SK-N-SH (cell line): ENCODE data around the gene SEC61B. TPM values are rescaled to one million over a fixed set of nuclear protein-coding genes. Genes with fewer than 3 reads are reported as not detected.

ENCODE experiments used
- CTCF ChIA-PET: fragments of 300-600, 350-600 bp; formaldehyde crosslinking; extraction: SDS; loops from one replicate; lab custom pipeline; 2021; lab: Yijun Ruan, JAX
- POLR2A ChIA-PET: fragments of 350-600 bp; sonication (Branson Sonifier 250); formaldehyde crosslinking; extraction: SDS; loops from one replicate; lab custom pipeline; 2020; ENCODE audit warnings: antibody characterized with exemption, inconsistent platforms; lab: Yijun Ruan, JAX
- DNase-seq: peaks from one replicate; pipeline ENCODE4 v3.0.0; 2012
- H2AFZ ChIP-seq: fragments of 200-600 bp; sonication (generic); 2 replicates; pipeline ENCODE4 v1.8.1; 2016; ENCODE audit warnings: antibody characterized with exemption, mild to moderate bottlenecking, low read depth
- H3F3A ChIP-seq: fragments of 200-600 bp; sonication (generic); replicated peaks from 2 replicates; pipeline ENCODE3; 2016; ENCODE audit warnings: antibody characterized with exemption, mild to moderate bottlenecking; ENCODE audit not compliant: insufficient read depth
- H3K27ac ChIP-seq, 2 experiments: fragments of 200-500 bp in 1 of 2; fragments of 200-600 bp in 1 of 2; sonication (Bioruptor generic) in 1 of 2; sonication (generic), shearing (Covaris generic) in 1 of 2; 2 replicates each; pipeline versions ENCODE4 v1.5.1 to v1.6.1; 2014 to 2016; ENCODE audit warnings: low read depth in 2 of 2, inconsistent platforms in 1 of 2, low read length in 1 of 2, mild to moderate bottlenecking in 1 of 2, mixed read lengths in 1 of 2
- H3K27me3 ChIP-seq: fragments of 200-600 bp; sonication (generic), shearing (Covaris generic); 2 replicates; pipeline ENCODE4 v1.6.1; 2016; ENCODE audit warnings: mixed run types; ENCODE audit not compliant: insufficient read depth
- H3K36me3 ChIP-seq, 2 experiments: fragments of 200-500 bp in 1 of 2; fragments of 200-600 bp in 1 of 2; sonication (Bioruptor generic) in 1 of 2; sonication (generic) in 1 of 2; replicated peaks in 1 of 2; 2 replicates each; pipeline versions ENCODE3 to v1.5.1; 2014 to 2016; ENCODE audit warnings: low read length in 1 of 2, mild to moderate bottlenecking in 1 of 2; ENCODE audit not compliant: insufficient read depth in 2 of 2, control insufficient read depth in 1 of 2
- H3K4me1 ChIP-seq, 2 experiments: fragments of 200-500 bp in 1 of 2; fragments of 200-600 bp in 1 of 2; sonication (Bioruptor generic) in 1 of 2; sonication (generic), shearing (Covaris generic) in 1 of 2; 2 replicates each; pipeline versions ENCODE4 v1.5.1 to v1.6.1; 2014 to 2016; ENCODE audit warnings: low read depth in 1 of 2, low read length in 1 of 2, mixed run types in 1 of 2; ENCODE audit not compliant: insufficient read depth in 2 of 2, control insufficient read depth in 1 of 2
- H3K4me2 ChIP-seq: fragments of 200-600 bp; sonication (generic), shearing (Covaris generic); 2 replicates; pipeline ENCODE4 v1.6.1; 2017; ENCODE audit warnings: mixed run types
- H3K4me3 ChIP-seq, 2 experiments: fragments of 200-500 bp in 1 of 2; fragments of 200-600 bp in 1 of 2; sonication (Bioruptor generic) in 1 of 2; sonication (generic), shearing (Covaris generic) in 1 of 2; 2 replicates each; pipeline versions ENCODE4 v1.5.1 to v1.8.1; 2014 to 2016; ENCODE audit warnings: low read depth in 2 of 2, inconsistent platforms in 1 of 2, low read length in 1 of 2, mild to moderate bottlenecking in 1 of 2, mixed read lengths in 1 of 2, moderate library complexity in 1 of 2
- H3K79me2 ChIP-seq: fragments of 200-600 bp; sonication (generic); 2 replicates; pipeline ENCODE4 v1.8.1; 2017; ENCODE audit warnings: mild to moderate bottlenecking; ENCODE audit not compliant: insufficient read depth
- H3K9ac ChIP-seq: fragments of 200-600 bp; sonication (generic); 2 replicates; pipeline ENCODE4 v1.6.1; 2017; ENCODE audit warnings: mixed run types
- H3K9me2 ChIP-seq: fragments of 200-600 bp; sonication (generic); 2 replicates; pipeline ENCODE4 v1.6.1; 2017; ENCODE audit warnings: mixed run types
- H3K9me3 ChIP-seq: fragments of 200-600 bp; sonication (generic); 2 replicates; pipeline ENCODE4 v1.6.1; 2017; ENCODE audit warnings: mixed run types, mild to moderate bottlenecking, moderate library complexity
- H4K20me1 ChIP-seq: fragments of 200-600 bp; sonication (generic); 2 replicates; pipeline ENCODE4 v1.6.1; 2017; ENCODE audit warnings: mild to moderate bottlenecking, mixed run types; ENCODE audit not compliant: insufficient read depth
- CHD2 ChIP-seq: fragments of 150-350 bp; IDR thresholded peaks from 2 replicates; pipeline ENCODE4 v1.6.1; 2018; ENCODE audit warnings: low read length; ENCODE audit not compliant: partially characterized antibody
- FOXJ3 ChIP-seq: sonication (generic); formaldehyde crosslinking; IDR thresholded peaks from 2 replicates; pipeline ENCODE4 v1.5.1; 2020; ENCODE audit warnings: mild to moderate bottlenecking, missing genetic modification reagents
- GABPA ChIP-seq: IDR thresholded peaks from 2 replicates; pipeline ENCODE4 v1.4.0; 2012; ENCODE audit warnings: low read depth, mild to moderate bottlenecking
- GATA2 ChIP-seq: sonication (generic); formaldehyde crosslinking; IDR thresholded peaks from 2 replicates; pipeline ENCODE4 v1.5.0; 2020; ENCODE audit warnings: mild to moderate bottlenecking, missing genetic modification reagents
- IRF3 ChIP-seq: fragments of 150-350 bp; IDR thresholded peaks from 2 replicates; pipeline ENCODE4 v1.6.1; 2016; ENCODE audit warnings: mild to moderate bottlenecking, low read depth, low read length
- MAX ChIP-seq: IDR thresholded peaks from 2 replicates; pipeline ENCODE4 v1.4.0; 2012; ENCODE audit warnings: low read depth
- MEF2A ChIP-seq: IDR thresholded peaks from 2 replicates; pipeline ENCODE4 v1.4.0; 2012; ENCODE audit warnings: low read depth, borderline replicate concordance
- MXI1 ChIP-seq: IDR thresholded peaks from 2 replicates; pipeline ENCODE4 v1.6.1; 2012; ENCODE audit warnings: mild to moderate bottlenecking, low read depth, low read length, improper control_type of control experiment
- RCOR1 ChIP-seq: fragments of 150-350 bp; IDR thresholded peaks from 2 replicates; pipeline ENCODE4 v1.6.1; 2017; ENCODE audit warnings: antibody characterized with exemption, low read length
- REST ChIP-seq: IDR thresholded peaks from 2 replicates; pipeline ENCODE4 v1.6.1; 2012; ENCODE audit warnings: mild to moderate bottlenecking, low read depth, low read length, moderate library complexity
- RXRA ChIP-seq: IDR thresholded peaks from 2 replicates; pipeline ENCODE4 v1.4.0; 2012; ENCODE audit warnings: low read depth, mild to moderate bottlenecking, borderline replicate concordance
- SMC3 ChIP-seq: IDR thresholded peaks from 2 replicates; pipeline ENCODE4 v1.6.1; 2012; ENCODE audit warnings: low read depth, low read length, improper control_type of control experiment
- TCF12 ChIP-seq: IDR thresholded peaks from 2 replicates; pipeline ENCODE4 v1.4.0; 2012
- TEAD4 ChIP-seq: IDR thresholded peaks from 2 replicates; pipeline ENCODE4 v1.4.0; 2012; ENCODE audit warnings: mild to moderate bottlenecking, borderline replicate concordance; ENCODE audit not compliant: insufficient read depth
- USF1 ChIP-seq: IDR thresholded peaks from 2 replicates; pipeline ENCODE4 v1.4.0; 2012; ENCODE audit warnings: low read depth, borderline replicate concordance
- YY1 ChIP-seq: IDR thresholded peaks from 2 replicates; pipeline ENCODE4 v1.4.0; 2012; ENCODE audit warnings: low read depth, mild to moderate bottlenecking
- WGBS: methylation state at CpG from one replicate; pipeline ENCODE4 v1.1.6; 2017; ENCODE audit warnings: low lambda C conversion rate; 5-methylcytosine and 5-hydroxymethylcytosine counted together
- polyA plus RNA-seq, 3 experiments: library from polyadenylated mRNA; depleted of rRNA; stranded (reverse); fragments of >200 nt; gene quantifications; 2 replicates each; pipeline ENCODE4 v1.2.3, GENCODE V29; 2012

Gene SEC61B
- polyA plus RNA-seq, 1 of the 3 experiments (the other 2 are of a cell fraction), result 174 TPM

GRCh38 chr9:99253772-99254431, 31.8 kb downstream of the SEC61B start:
- no peak for DNase-seq
- Histone ChIP-seq H3K36me3 (no peaks in the 10 kb centered on the region), H3K27ac (no peak overlapping the region), H3K27me3 (no peaks in the 10 kb centered on the region), H3K4me1 (no peaks in the 10 kb centered on the region), H2AFZ (no peak overlapping the region), H3K79me2 (no peaks in the 10 kb centered on the region), H4K20me1 (no peaks in the 10 kb centered on the region), H3K9ac (no peak overlapping the region), H3F3A (no peaks in the 10 kb centered on the region), H3K9me3 (no peaks in the 10 kb centered on the region), H3K9me2 (no peaks in the 10 kb centered on the region), H3K4me2 (no peak overlapping the region), H3K4me3 (no peak overlapping the region)
- POLR2A ChIA-PET, result no interaction called here
- CTCF ChIA-PET, result interaction anchor here (0.7 to 2.4 kb wide), 3 partner anchors 12 to 14 kb away, joined by 3 to 7 read pairs (median 3); no protein-coding TSS in a partner anchor
- WGBS, result 79% methylated on average over 9 of the region's 15 CpGs
- TF ChIP-seq FOXJ3 (CRISPR knock-in tag) (no peak), USF1 (no peak), MAX (no peak), IRF3 (no peak), RXRA (no peak), MEF2A (no peak), YY1 (no peak), GABPA (no peak), CHD2 (no peak), SMC3 (no peak), MXI1 (no peak), REST (no peak), GATA2 (CRISPR knock-in tag) (no peak), TEAD4 (no peak), RCOR1 (no peak), TCF12 (no peak)
